AML-193 (cell line): ENCODE data around the gene HERC3.

Experiments used
- DNase-seq, 2 experiments: peaks; one replicate each; lab custom pipeline; 2025; lab: John Stamatoyannopoulos, UW

The HERC3 gene

GRCh38 chr4:88720451-88721428 is 128.5 kb downstream of the HERC3 start:
- DNase-seq = no peak

GRCh38 chr4:88722276-88722780 is 130.0 kb downstream of the HERC3 start:
- no peak for DNase-seq

GRCh38 chr4:88722828-88723227 is 130.5 kb downstream of the HERC3 start:
- DNase-seq = no peak

- no peak for DNase-seq
Observed at GRCh38 chr4:88724406-88724805, 132.1 kb downstream of the HERC3 start.

GRCh38 chr4:88725143-88725542 is 132.9 kb downstream of the HERC3 start:
- DNase-seq = no peak

GRCh38 chr4:88725986-88726385 is 133.7 kb downstream of the HERC3 start:
- DNase-seq = no peak

GRCh38 chr4:88728146-88728545 is 135.9 kb downstream of the HERC3 start:
- no peak for DNase-seq

- DNase-seq = no peak
Observed at GRCh38 chr4:88729146-88729760, 137.0 kb downstream of the HERC3 start.

- no peak for DNase-seq
Observed at GRCh38 chr4:88730811-88731210, 138.5 kb downstream of the HERC3 start.

GRCh38 chr4:88731381-88731780 is 139.1 kb downstream of the HERC3 start:
- DNase-seq = no peak

- no peak for DNase-seq
Observed at GRCh38 chr4:88732714-88733368, 140.6 kb downstream of the HERC3 start.

GRCh38 chr4:88734403-88734949 is 142.2 kb downstream of the HERC3 start:
- DNase-seq = no peak

GRCh38 chr4:88735564-88735963 is 143.3 kb downstream of the HERC3 start:
- DNase-seq = no peak

- no peak for DNase-seq
Observed at GRCh38 chr4:88736264-88736663, 144.0 kb downstream of the HERC3 start.

GRCh38 chr4:88737307-88737941 is 145.1 kb downstream of the HERC3 start:
- DNase-seq = no peak

- no peak for DNase-seq
Observed at GRCh38 chr4:88738180-88738579, 145.9 kb downstream of the HERC3 start.

GRCh38 chr4:88742561-88742960 is 150.3 kb downstream of the HERC3 start:
- no peak for DNase-seq

- no peak for DNase-seq
Observed at GRCh38 chr4:88743696-88744095, 151.4 kb downstream of the HERC3 start.

GRCh38 chr4:88744609-88745008 is 152.3 kb downstream of the HERC3 start:
- no peak for DNase-seq

GRCh38 chr4:88745175-88745574 is 152.9 kb downstream of the HERC3 start:
- DNase-seq = no peak

- DNase-seq = no peak
Observed at GRCh38 chr4:88745581-88746163, 153.4 kb downstream of the HERC3 start.
